Lung (tissue), 12 donors: ENCODE measurements around the gene ACAP1. TPM values are rescaled to one million over a fixed set of nuclear protein-coding genes. Genes with fewer than 3 reads are reported as not detected.
A peak's percentile ranks its signal among the peaks of the same experiment; 100 is the strongest.

Experiments used
- ATAC-seq: fragments of 200-7000 bp; cut with Tn5 transposase; one replicate; pipeline ENCODE4 v1.9.1; 2020; ENCODE audit warnings: moderate number of reproducible peaks; ENCODE audit not compliant: insufficient read depth, low FRiP score
- DNase-seq, 3 donors: peaks; one replicate each; pipeline ENCODE4 v3.0.0-alpha.2; 2013 to 2017
- H3K27ac ChIP-seq, 2 donors: one replicate each; pipeline ENCODE4 v1.5.1; 2013; ENCODE audit warnings: mild to moderate bottlenecking in 2 of 2, moderate library complexity in 2 of 2, control low read depth in 1 of 2, inconsistent platforms in 1 of 2, low read depth in 1 of 2, low read length in 1 of 2
- H3K27me3 ChIP-seq, 3 donors: one replicate each; pipeline ENCODE4 v1.5.1; 2013; ENCODE audit warnings: low read length in 2 of 3; ENCODE audit not compliant: control insufficient read depth in 3 of 3, insufficient read depth in 3 of 3
- H3K36me3 ChIP-seq, 4 donors: one replicate each; pipeline ENCODE4 v1.5.1; 2013; ENCODE audit warnings: low read length in 4 of 4, mild to moderate bottlenecking in 1 of 4, moderate library complexity in 1 of 4; ENCODE audit not compliant: control insufficient read depth in 4 of 4, insufficient read depth in 4 of 4
- H3K4me1 ChIP-seq, 5 donors: one replicate each; pipeline ENCODE4 v1.5.1; 2013; ENCODE audit warnings: low read length in 5 of 5, mild to moderate bottlenecking in 2 of 5, moderate library complexity in 1 of 5; ENCODE audit not compliant: control insufficient read depth in 5 of 5, insufficient read depth in 5 of 5
- H3K4me3 ChIP-seq: one replicate; pipeline ENCODE4 v1.5.1; 2013; ENCODE audit warnings: mild to moderate bottlenecking, control low read depth, moderate library complexity
- H3K9ac ChIP-seq, 2 donors: one replicate each; pipeline ENCODE4 v1.5.1; 2013; ENCODE audit warnings: low read length in 2 of 2, control low read depth in 1 of 2; ENCODE audit not compliant: insufficient read depth in 1 of 2
- H3K9me3 ChIP-seq, 4 donors: one replicate each; pipeline ENCODE4 v1.5.1; 2013; ENCODE audit warnings: low read length in 3 of 4, mild to moderate bottlenecking in 1 of 4, moderate library complexity in 1 of 4; ENCODE audit not compliant: control insufficient read depth in 4 of 4, insufficient read depth in 3 of 4
- WGBS, 2 donors: extraction: QIAGEN DNeasy Blood & Tissue Kit; methylation state at CpG; one replicate each; pipeline ENCODE4 v1.1.7; 2013; 5-methylcytosine and 5-hydroxymethylcytosine counted together
- polyA plus RNA-seq, 2 donors: library from polyadenylated mRNA; stranded (reverse); fragments of 200-250 nt; gene quantifications; one replicate each; pipeline ENCODE4 v1.2.1, GENCODE V29; 2013
- total RNA-seq, 2 donors: library from RNA; depleted of rRNA in 1 of 2; stranded (reverse); fragments of >200 nt in 1 of 2; gene quantifications; one replicate each; pipeline ENCODE4 v1.2.1, GENCODE V29; 2014 to 2021
- TF ChIP-seq, protein P1 (sequence below): IDR thresholded peaks from 2 replicates; pipeline ENCODE4 v1.5.1; 2012; ENCODE audit warnings: mild to moderate bottlenecking; ENCODE audit errors: control extremely low read depth, extremely low read depth
- donor health status: control.
- donor health status: control.
- donor health status: Bipolar disorder and iron deficiency.
- donor health status: healthy.
- donor health status: DM: yes; HTN: yes; CAD: no.

ACAP1 gene
- total and polyA plus RNA-seq, 4 donors: 9.2 to 39.4 (median 22.1) TPM

DNA sequence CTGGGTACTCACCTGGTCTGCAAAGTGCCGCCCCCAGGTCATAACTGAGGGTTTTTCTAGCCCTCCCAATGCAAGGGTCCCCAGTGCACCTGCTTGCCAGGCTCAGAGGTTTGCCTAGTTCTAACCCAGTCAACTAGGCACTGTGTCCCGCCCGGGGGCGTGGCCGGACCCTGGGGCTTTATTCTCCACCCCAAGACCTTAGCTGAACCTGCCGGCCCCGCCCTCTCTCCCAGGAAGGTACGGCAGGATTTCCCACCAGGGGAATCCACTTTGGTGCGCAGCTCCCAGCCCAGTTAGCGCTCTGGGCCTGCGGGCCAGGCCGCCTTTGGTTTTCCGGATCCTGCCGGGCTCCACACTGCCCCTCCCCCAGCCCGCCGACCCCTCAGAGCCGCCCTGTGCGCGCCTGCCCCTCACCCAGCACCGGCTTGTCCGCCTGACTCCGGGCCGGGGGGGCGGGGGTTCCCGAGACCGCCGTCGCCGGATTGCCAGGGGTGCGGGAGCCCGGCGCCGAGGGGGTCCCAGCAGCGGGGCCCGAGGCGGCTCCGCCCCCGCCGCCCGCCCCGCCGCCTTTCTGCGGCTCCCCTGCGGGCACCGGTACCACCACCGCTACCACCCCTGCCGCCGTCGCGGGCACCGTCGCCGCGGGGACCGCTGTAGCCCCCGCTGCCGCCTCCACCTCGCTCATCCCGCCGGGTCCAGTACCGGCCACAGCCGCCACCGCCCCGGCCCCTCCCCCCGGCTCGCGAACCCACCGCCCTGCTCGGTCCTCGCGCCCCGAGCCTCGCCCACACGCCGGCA is 42.3 kb upstream of the ACAP1 start:
- no peak for ATAC-seq
- Histone ChIP-seq H3K36me3 (no peaks in the 10 kb centered on the region), H3K9me3 (no peaks in the 10 kb centered on the region), H3K27me3 (peaks cover 0 to 37% (median 22%) of the 10 kb centered on the region in 3 donors), H3K9ac (no peak overlapping the region), H3K27ac (no peak overlapping the region), H3K4me3 (no peak overlapping the region), H3K4me1 (peaks cover 2 to 14% (median 11%) of the 10 kb centered on the region in 5 donors)
- TF ChIP-seq, protein P1, sequence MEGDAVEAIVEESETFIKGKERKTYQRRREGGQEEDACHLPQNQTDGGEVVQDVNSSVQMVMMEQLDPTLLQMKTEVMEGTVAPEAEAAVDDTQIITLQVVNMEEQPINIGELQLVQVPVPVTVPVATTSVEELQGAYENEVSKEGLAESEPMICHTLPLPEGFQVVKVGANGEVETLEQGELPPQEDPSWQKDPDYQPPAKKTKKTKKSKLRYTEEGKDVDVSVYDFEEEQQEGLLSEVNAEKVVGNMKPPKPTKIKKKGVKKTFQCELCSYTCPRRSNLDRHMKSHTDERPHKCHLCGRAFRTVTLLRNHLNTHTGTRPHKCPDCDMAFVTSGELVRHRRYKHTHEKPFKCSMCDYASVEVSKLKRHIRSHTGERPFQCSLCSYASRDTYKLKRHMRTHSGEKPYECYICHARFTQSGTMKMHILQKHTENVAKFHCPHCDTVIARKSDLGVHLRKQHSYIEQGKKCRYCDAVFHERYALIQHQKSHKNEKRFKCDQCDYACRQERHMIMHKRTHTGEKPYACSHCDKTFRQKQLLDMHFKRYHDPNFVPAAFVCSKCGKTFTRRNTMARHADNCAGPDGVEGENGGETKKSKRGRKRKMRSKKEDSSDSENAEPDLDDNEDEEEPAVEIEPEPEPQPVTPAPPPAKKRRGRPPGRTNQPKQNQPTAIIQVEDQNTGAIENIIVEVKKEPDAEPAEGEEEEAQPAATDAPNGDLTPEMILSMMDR: no peak
- DNase-seq: no peak
- WGBS, 2 donors: 5 to 8% methylated on average over 26 to 75 of the region's 75 CpGs

DNA sequence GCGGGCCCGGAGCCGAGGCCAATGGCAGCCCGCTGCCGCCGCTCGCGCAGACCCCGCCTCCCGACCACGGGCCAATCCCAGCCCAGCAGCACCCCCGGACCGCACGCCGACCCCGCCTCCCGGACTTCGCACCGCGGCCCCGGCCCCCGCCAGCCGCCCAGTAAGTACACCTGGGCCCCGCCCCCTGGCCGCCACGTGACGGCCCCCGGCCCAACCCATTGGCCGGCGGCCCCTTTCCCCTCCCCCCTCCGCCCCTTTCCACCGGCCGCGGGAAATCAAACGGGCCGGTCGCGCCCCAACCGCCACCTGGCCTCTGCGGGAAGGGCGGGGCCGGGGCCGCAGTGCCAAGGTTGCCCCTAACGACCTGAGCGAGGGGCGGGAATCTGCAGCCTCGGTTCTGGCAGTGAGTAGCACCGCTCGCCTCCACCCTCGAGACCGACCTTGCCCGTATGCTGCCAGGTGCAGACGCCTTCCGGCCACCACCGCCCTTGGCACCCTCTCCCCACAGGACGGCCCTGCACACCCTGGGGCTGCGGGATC is 41.6 kb upstream of the ACAP1 start, which contains the start of gene YBX2:
Gene YBX2 (minus strand): TSS at position 26 of the 540 bp plus-strand sequence. CDS start 139 bp downstream, outside the sequence.
- WGBS, 2 donors: 1 to 3% methylated on average over 44 to 57 of the region's 57 CpGs

DNA sequence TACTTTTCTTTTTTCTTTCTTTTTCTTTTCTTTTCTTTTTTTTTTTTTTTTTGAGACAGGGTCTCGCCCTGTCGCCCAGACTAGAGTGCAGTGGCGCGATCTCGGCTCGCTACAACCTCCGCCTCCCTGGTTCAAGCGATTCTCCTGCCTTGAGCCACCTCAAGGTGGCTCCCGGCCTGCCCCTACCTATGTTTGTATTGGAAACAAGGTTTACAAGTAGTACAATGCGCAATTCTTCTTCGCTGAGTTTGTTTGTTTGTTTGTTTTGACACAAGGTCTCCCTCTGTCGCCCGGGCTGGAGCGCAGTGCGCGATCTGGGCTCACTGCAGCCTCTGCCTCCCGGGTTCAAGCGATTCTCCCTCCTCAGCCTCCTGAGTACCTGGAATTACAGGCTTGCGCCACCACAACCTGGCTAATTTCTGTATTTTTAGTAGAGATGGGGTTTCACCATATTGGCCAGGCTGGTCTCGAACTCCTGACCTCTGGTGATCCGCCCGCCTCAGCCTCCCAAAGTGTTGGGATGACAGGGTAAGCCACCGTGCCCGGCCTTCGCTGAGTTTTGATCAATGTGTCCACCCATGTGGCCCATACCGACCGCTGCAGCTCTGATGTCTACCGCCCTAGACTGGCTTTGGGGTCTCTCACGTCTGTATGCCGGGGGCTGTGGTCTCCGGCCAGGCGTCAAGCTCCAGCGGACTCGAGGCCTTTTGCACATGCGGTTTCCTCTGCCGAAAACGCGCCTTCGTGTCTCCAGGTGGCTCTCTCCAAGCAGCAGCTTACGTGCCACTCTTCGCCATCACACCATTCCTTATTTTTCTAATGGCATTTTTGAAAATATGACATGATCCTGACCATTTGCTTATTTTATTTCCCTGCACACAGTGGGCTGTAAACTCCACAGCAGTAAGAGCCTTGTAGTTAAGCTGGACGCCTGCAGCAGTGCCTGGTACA is 40.8 kb upstream of the ACAP1 start:
- H3K9ac ChIP-seq: no peak overlapping the region
- 52 to 57% methylated on average over 42 of the region's 42 CpGs for WGBS, 2 donors
- H3K4me1 ChIP-seq: peaks cover 2 to 14% (median 11%) of the 10 kb centered on the region in 5 donors
- ATAC-seq (no peak), DNase-seq (no peak)
- TF ChIP-seq, protein P1: no peak
- no peaks in the 10 kb centered on the region for H3K9me3 ChIP-seq
- peaks cover 0 to 37% (median 22%) of the 10 kb centered on the region in 3 donors for H3K27me3 ChIP-seq
- H3K36me3 ChIP-seq: no peaks in the 10 kb centered on the region
- H3K4me3 ChIP-seq: no peak overlapping the region
- H3K27ac ChIP-seq: peak overlapping the region in 1 of 2 donors; percentile 71

More for the DNA sequence above, 41.6 kb upstream of the ACAP1 start, which contains the start of gene YBX2:
- ATAC-seq (no peak), DNase-seq (peak in 2 of 3 donors; percentile 40 to 66)
- Histone ChIP-seq H3K27ac (no peak within 1 kb of the TSS), H3K9me3 (no peaks in the 10 kb centered on the region), H3K4me1 (peaks cover 2 to 14% (median 11%) of the 10 kb centered on the region in 5 donors), H3K4me3 (no peak within 1 kb of the TSS), H3K36me3 (no peaks in the 10 kb centered on the region), H3K27me3 (peaks cover 0 to 37% (median 22%) of the 10 kb centered on the region in 3 donors), H3K9ac (no peak within 1 kb of the TSS)
- TF ChIP-seq, protein P1: no peak
